ENCODE data around the gene CCDC159. TPM values are rescaled to one million over a fixed set of nuclear protein-coding genes. Genes with fewer than 3 reads are reported as not detected.

The CCDC159 gene
- total and polyA plus RNA-seq, 3 experiments from 2014 or later: 14.2 to 30.1 (median 14.6) TPM

GRCh38 chr19:11321191-11322126 lies 24.9 kb upstream of the CCDC159 start:
- H3K4me1 Mint-ChIP-seq: peaks cover 12 to 17% (median 13%) of the 10 kb centered on the region in 3 donors
- Histone ChIP-seq H3K27me3 (ENCODE audit: insufficient read depth, low read length, poor library complexity, severe bottlenecking) (no peaks in the 10 kb centered on the region), H3K27ac (ENCODE audit: low read depth, low read length) (no peak overlapping the region), H3K9me3 (ENCODE audit: low read length) (no peaks in the 10 kb centered on the region), H3K4me3 (ENCODE audit: low read length) (no peak overlapping the region), H3K4me1 (ENCODE audit: insufficient read depth, low read length) (peaks cover 6% of the 10 kb centered on the region), H3K36me3 (ENCODE audit: insufficient read depth, low read length) (no peaks in the 10 kb centered on the region)
- H3K9me3 Mint-ChIP-seq: no peaks in the 10 kb centered on the region
- no peak overlapping the region for H3K4me3 Mint-ChIP-seq
- POLR2A ChIA-PET: no interaction called here
- CTCF ChIA-PET: interaction anchor here (0.9 kb wide), 1 partner anchor 60 kb away, joined by 5 read pairs; no protein-coding TSS in a partner anchor
- DNase-seq: no peak
- peaks cover 0 to 8% of the 10 kb centered on the region in 2 donors for H3K27me3 Mint-ChIP-seq
- peaks cover 0 to 4% (median 0%) of the 10 kb centered on the region in 3 donors for H3K36me3 Mint-ChIP-seq
- peak overlapping the region in 2 of 8 donors; percentile 32 to 85 for H3K27ac Mint-ChIP-seq

DNA sequence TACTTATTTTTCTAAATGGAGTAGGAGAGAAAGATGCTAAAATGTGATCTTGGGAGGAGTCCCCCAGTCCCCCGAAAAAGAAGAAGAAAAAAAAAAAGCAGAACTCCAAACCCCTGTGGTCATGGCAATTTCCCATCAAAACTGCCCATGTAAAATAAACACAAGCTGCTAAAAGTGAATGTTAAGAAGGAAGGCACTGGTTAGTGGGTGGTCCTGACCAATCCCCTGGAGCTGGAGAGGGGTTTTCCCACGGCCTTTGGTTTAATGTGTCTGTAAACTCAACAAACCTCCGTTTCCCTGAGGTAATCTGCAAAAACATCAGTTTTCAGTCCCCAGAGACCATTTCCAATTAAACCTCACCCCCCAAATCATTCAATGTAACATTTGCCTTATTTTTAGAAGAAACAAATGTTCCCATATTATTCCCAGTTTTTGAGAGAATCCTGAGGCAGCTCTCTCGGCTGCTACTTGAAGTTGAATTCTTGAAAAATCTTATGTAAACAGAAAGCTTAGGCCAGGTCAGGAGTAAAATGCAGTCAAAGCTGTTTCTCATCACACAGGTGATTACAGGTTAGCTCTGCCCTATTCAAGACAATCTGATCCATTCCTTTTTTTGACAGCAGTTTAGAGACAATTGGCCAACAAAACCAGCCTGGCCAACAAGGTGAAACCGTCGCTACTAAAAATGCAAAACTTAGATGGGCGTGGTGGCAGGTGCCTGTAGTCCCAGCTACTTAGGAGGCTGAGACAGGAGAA lies 23.9 kb upstream of the CCDC159 start:
- H3K27me3 Mint-ChIP-seq: peaks cover 0 to 3% of the 10 kb centered on the region in 2 donors
- no peaks in the 10 kb centered on the region for H3K9me3 Mint-ChIP-seq

GRCh38 chr19:11323601-11324078 lies 22.7 kb upstream of the CCDC159 start:
- no peak overlapping the region for H3K4me3 ChIP-seq (ENCODE audit: low read length)
- H3K4me1 Mint-ChIP-seq: peaks cover 12 to 17% (median 13%) of the 10 kb centered on the region in 3 donors
- CTCF ChIA-PET: no interaction called here
- DNase-seq: no peak
- H3K27me3 ChIP-seq (ENCODE audit: insufficient read depth, low read length, poor library complexity, severe bottlenecking): no peaks in the 10 kb centered on the region
- H3K36me3 Mint-ChIP-seq: peaks cover 0 to 10% (median 0%) of the 10 kb centered on the region in 3 donors
- H3K4me3 Mint-ChIP-seq: peak overlapping the region in 3 of 7 donors; percentile 58 to 80 (median 65)
- no peaks in the 10 kb centered on the region for H3K36me3 ChIP-seq (ENCODE audit: insufficient read depth, low read length)
- H3K9me3 Mint-ChIP-seq: no peaks in the 10 kb centered on the region
- H3K9me3 ChIP-seq (ENCODE audit: low read length): no peaks in the 10 kb centered on the region
- peak overlapping the region; percentile 12 for H3K27ac ChIP-seq (ENCODE audit: low read depth, low read length)
- peaks cover 6% of the 10 kb centered on the region for H3K4me1 ChIP-seq (ENCODE audit: insufficient read depth, low read length)
- peak overlapping the region in 6 of 8 donors; percentile 29 to 95 (median 86) for H3K27ac Mint-ChIP-seq
- peaks cover 0 to 1% of the 10 kb centered on the region in 2 donors for H3K27me3 Mint-ChIP-seq
- POLR2A ChIA-PET: interaction anchor here (0.6 to 1.2 kb wide), 3 partner anchors 24 to 151 kb away, joined by 3 to 4 read pairs (median 3); partner anchors contain the start of gene SWSAP1

More for the DNA sequence above, 23.9 kb upstream of the CCDC159 start:
- Histone ChIP-seq H3K27me3 (ENCODE audit: insufficient read depth, low read length, poor library complexity, severe bottlenecking) (no peaks in the 10 kb centered on the region), H3K9me3 (ENCODE audit: low read length) (no peaks in the 10 kb centered on the region), H3K4me3 (ENCODE audit: low read length) (no peak overlapping the region), H3K27ac (ENCODE audit: low read depth, low read length) (no peak overlapping the region), H3K36me3 (ENCODE audit: insufficient read depth, low read length) (no peaks in the 10 kb centered on the region), H3K4me1 (ENCODE audit: insufficient read depth, low read length) (peaks cover 6% of the 10 kb centered on the region)
- Mint-ChIP-seq H3K36me3 (peaks cover 0 to 10% (median 0%) of the 10 kb centered on the region in 3 donors), H3K4me3 (no peak overlapping the region), H3K27ac (peak overlapping the region in 2 of 8 donors; percentile 6 to 32), H3K4me1 (peaks cover 12 to 17% (median 13%) of the 10 kb centered on the region in 3 donors)
- POLR2A ChIA-PET: no interaction called here
- CTCF ChIA-PET: interaction anchor here (0.9 kb wide), 1 partner anchor 59 kb away, joined by 5 read pairs; no protein-coding TSS in a partner anchor
- no peak for DNase-seq

GRCh38 chr19:11324079-11324661 lies 22.1 kb upstream of the CCDC159 start:
- peak overlapping the region; percentile 29 to 95 (median 86) for H3K27ac Mint-ChIP-seq
- H3K36me3 Mint-ChIP-seq: peaks cover 0 to 12% (median 0%) of the 10 kb centered on the region in 3 donors
- H3K9me3 Mint-ChIP-seq: no peaks in the 10 kb centered on the region
- Histone ChIP-seq H3K4me1 (ENCODE audit: insufficient read depth, low read length) (peaks cover 6% of the 10 kb centered on the region), H3K27me3 (ENCODE audit: insufficient read depth, low read length, poor library complexity, severe bottlenecking) (no peaks in the 10 kb centered on the region), H3K27ac (ENCODE audit: low read depth, low read length) (peak overlapping the region; percentile 12), H3K9me3 (ENCODE audit: low read length) (no peaks in the 10 kb centered on the region), H3K36me3 (ENCODE audit: insufficient read depth, low read length) (no peaks in the 10 kb centered on the region), H3K4me3 (ENCODE audit: low read length) (no peak overlapping the region)
- ChIA-PET POLR2A (interaction anchor here (0.5 to 1.2 kb wide), 4 partner anchors 24 to 218 kb away, joined by 3 to 4 read pairs (median 3); partner anchors contain the start of gene SWSAP1), CTCF (no interaction called here)
- peak overlapping the region in 4 of 7 donors; percentile 27 to 80 (median 62) for H3K4me3 Mint-ChIP-seq
- peak in 2 of 5 donors; percentile 24 to 31 for DNase-seq
- peaks cover 0 to 1% of the 10 kb centered on the region in 2 donors for H3K27me3 Mint-ChIP-seq
- H3K4me1 Mint-ChIP-seq: peaks cover 12 to 17% (median 13%) of the 10 kb centered on the region in 3 donors

- no peaks in the 10 kb centered on the region for H3K27me3 ChIP-seq (ENCODE audit: insufficient read depth, low read length, poor library complexity, severe bottlenecking)
- no peaks in the 10 kb centered on the region for H3K36me3 ChIP-seq (ENCODE audit: insufficient read depth, low read length)
- Mint-ChIP-seq H3K4me3 (no peak overlapping the region), H3K27ac (peak overlapping the region in 6 of 8 donors; percentile 63 to 95 (median 86)), H3K9me3 (no peaks in the 10 kb centered on the region), H3K27me3 (peaks cover 0 to 1% of the 10 kb centered on the region in 2 donors), H3K4me1 (peaks cover 12 to 17% (median 13%) of the 10 kb centered on the region in 3 donors), H3K36me3 (peaks cover 0 to 14% (median 1%) of the 10 kb centered on the region in 3 donors)
- no peak overlapping the region for H3K4me3 ChIP-seq (ENCODE audit: low read length)
- ChIA-PET POLR2A (interaction anchor here (0.5 to 1.2 kb wide), 2 partner anchors 50 to 217 kb away, joined by 3 read pairs; partner anchors contain the start of gene SWSAP1), CTCF (no interaction called here)
- H3K9me3 ChIP-seq (ENCODE audit: low read length): no peaks in the 10 kb centered on the region
- peaks cover 6% of the 10 kb centered on the region for H3K4me1 ChIP-seq (ENCODE audit: insufficient read depth, low read length)
- DNase-seq: no peak
- H3K27ac ChIP-seq (ENCODE audit: low read depth, low read length): no peak overlapping the region
These were observed 21.4 kb upstream of the CCDC159 start for GRCh38 chr19:11324748-11325389.

- Histone ChIP-seq H3K27me3 (ENCODE audit: insufficient read depth, low read length, poor library complexity, severe bottlenecking) (no peaks in the 10 kb centered on the region), H3K4me1 (ENCODE audit: insufficient read depth, low read length) (peaks cover 6% of the 10 kb centered on the region), H3K9me3 (ENCODE audit: low read length) (no peaks in the 10 kb centered on the region), H3K36me3 (ENCODE audit: insufficient read depth, low read length) (no peaks in the 10 kb centered on the region), H3K4me3 (ENCODE audit: low read length) (no peak overlapping the region), H3K27ac (ENCODE audit: low read depth, low read length) (no peak overlapping the region)
- Mint-ChIP-seq H3K27me3 (peaks cover 0 to 1% of the 10 kb centered on the region in 2 donors), H3K4me3 (no peak overlapping the region), H3K27ac (peak overlapping the region in 1 of 8 donors; percentile 47), H3K9me3 (no peaks in the 10 kb centered on the region), H3K36me3 (peaks cover 0 to 19% (median 2%) of the 10 kb centered on the region in 3 donors), H3K4me1 (peaks cover 12 to 17% (median 13%) of the 10 kb centered on the region in 3 donors)
- no peak for DNase-seq
- POLR2A ChIA-PET: no interaction called here
- CTCF ChIA-PET: no interaction called here
These were observed 20.8 kb upstream of the CCDC159 start for GRCh38 chr19:11325544-11325943.

DNA sequence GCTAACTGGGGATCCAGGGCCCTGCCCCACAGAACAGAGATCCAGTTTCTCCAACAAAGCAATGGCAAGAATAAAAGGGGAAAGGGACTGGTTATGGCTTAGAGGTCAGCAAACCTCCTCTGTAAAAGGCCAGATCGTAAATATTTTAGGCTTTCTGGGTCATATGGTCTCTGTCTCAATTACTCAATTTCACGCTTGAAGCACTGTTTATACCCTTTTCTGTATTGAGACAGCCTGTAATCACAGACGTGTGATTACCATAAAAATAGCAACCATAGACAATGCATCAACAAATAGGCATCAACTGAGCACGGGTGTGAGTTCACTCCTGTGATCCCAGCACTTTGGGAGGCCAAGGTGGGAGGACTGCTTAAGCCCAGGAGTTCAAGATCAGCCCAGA lies 16.2 kb upstream of the CCDC159 start:
- Histone ChIP-seq H3K4me3 (ENCODE audit: low read length) (no peak overlapping the region), H3K36me3 (ENCODE audit: insufficient read depth, low read length) (peaks cover 2% of the 10 kb centered on the region), H3K27ac (ENCODE audit: low read depth, low read length) (no peak overlapping the region), H3K4me1 (ENCODE audit: insufficient read depth, low read length) (no peaks in the 10 kb centered on the region), H3K27me3 (ENCODE audit: insufficient read depth, low read length, poor library complexity, severe bottlenecking) (no peaks in the 10 kb centered on the region), H3K9me3 (ENCODE audit: low read length) (no peaks in the 10 kb centered on the region)
- Mint-ChIP-seq H3K27me3 (peaks cover 0 to 1% of the 10 kb centered on the region in 2 donors), H3K4me3 (no peak overlapping the region), H3K9me3 (no peaks in the 10 kb centered on the region), H3K27ac (no peak overlapping the region), H3K36me3 (peaks cover 8 to 36% (median 11%) of the 10 kb centered on the region in 3 donors), H3K4me1 (no peaks in the 10 kb centered on the region)
- ChIA-PET POLR2A (no interaction called here), CTCF (no interaction called here)
- no peak for DNase-seq
